ENCODE measurements around the gene KCNAB2.

- TF ChIP-seq CTCF (IDR thresholded peaks at IDR 0.05; ENCODE audit: low read length) (no peak), EZH2 (optimal IDR thresholded peaks at IDR 0.05; ENCODE audit: low read depth, low read length) (no peak)
Measured at GRCh38 chr1:6106977-6107376, 61.3 kb downstream of the KCNAB2 start.

Data from MM.1S (cell line).